ENCODE results near the gene PRAC1.

PRAC1 gene

DNA sequence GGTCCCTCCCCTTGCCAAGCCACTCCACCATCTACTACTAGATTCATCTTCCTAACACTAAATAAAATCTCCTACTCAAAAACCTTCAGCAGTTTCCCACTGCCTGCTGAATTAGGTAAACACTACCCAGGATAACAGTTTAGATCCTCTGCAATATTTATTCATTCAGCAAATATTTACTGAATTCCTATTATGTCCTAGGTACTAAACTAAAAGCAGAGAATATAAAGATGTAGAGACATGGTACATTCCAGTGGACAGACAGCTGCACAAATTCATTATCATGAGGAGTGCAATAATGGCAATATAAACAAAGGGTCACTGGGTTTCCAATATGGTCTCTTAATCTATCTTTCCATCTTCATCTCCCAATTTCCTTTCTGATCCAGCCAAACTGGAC, 37.0 kb upstream of the PRAC1 start:
- no peaks in the 10 kb centered on the region for H3K36me3 ChIP-seq (replicated peaks; ENCODE audit: insufficient read depth, low read length)
- H3K9ac ChIP-seq (ENCODE audit: low read length), result no peak overlapping the region
- no peak overlapping the region for H3K4me2 ChIP-seq (ENCODE audit: low read depth, low read length)
- H4K20me1 ChIP-seq (ENCODE audit: insufficient read depth, low read length), result no peaks in the 10 kb centered on the region
- no peak overlapping the region for H2AFZ ChIP-seq (ENCODE audit: low read length)
- no peaks in the 10 kb centered on the region for H3K9me2 ChIP-seq (replicated peaks; ENCODE audit: insufficient read depth, low read length)
- H3K79me2 ChIP-seq (ENCODE audit: low read length), result no peaks in the 10 kb centered on the region
- H3K27ac ChIP-seq (ENCODE audit: low read length), result no peak overlapping the region
- H3K27me3 ChIP-seq (replicated peaks; ENCODE audit: insufficient read depth, low read length), result peaks cover 61% of the 10 kb centered on the region
- DNase-seq, result no peak
- H3K4me3 ChIP-seq (ENCODE audit: low read length), result no peak overlapping the region
- H3K9me3 ChIP-seq (replicated peaks; ENCODE audit: insufficient read depth, low read length), result no peaks in the 10 kb centered on the region
- H3F3A ChIP-seq (ENCODE audit: insufficient read depth, low read length), result no peaks in the 10 kb centered on the region
- no peaks in the 10 kb centered on the region for H3K4me1 ChIP-seq (ENCODE audit: low read length)
- no peak for TF ChIP-seq EZH2 (optimal IDR thresholded peaks at IDR 0.05; ENCODE audit: low read depth, low read length)
- TF ChIP-seq, protein P1, sequence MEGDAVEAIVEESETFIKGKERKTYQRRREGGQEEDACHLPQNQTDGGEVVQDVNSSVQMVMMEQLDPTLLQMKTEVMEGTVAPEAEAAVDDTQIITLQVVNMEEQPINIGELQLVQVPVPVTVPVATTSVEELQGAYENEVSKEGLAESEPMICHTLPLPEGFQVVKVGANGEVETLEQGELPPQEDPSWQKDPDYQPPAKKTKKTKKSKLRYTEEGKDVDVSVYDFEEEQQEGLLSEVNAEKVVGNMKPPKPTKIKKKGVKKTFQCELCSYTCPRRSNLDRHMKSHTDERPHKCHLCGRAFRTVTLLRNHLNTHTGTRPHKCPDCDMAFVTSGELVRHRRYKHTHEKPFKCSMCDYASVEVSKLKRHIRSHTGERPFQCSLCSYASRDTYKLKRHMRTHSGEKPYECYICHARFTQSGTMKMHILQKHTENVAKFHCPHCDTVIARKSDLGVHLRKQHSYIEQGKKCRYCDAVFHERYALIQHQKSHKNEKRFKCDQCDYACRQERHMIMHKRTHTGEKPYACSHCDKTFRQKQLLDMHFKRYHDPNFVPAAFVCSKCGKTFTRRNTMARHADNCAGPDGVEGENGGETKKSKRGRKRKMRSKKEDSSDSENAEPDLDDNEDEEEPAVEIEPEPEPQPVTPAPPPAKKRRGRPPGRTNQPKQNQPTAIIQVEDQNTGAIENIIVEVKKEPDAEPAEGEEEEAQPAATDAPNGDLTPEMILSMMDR (IDR thresholded peaks at IDR 0.05; ENCODE audit: low read length), result no peak
- no peak for TF ChIP-seq EZH2phosphoT487 (IDR thresholded peaks at IDR 0.05; ENCODE audit: low read length)

DNA sequence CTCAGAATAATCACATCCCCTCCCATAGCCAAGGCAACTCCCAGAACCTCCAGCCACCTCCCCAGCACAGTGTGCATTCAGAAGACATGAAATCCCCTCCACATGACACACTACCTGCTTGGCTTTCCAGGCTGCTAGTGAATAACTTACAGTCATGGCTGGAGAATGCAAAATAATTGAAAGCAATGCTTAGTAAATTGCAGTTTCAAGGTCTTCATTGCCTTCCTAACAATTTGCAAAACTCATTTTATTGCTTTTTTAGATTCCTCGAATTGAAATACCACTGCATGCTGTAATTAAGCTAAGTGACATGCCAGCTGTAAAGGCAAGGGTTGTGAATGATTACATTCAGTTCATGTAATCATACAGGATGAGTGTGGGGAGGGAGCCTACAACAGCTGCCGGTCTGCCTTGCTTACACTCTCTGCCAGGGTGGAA, 35.2 kb upstream of the PRAC1 start:
- Histone ChIP-seq H4K20me1 (ENCODE audit: insufficient read depth, low read length) (no peaks in the 10 kb centered on the region), H3K4me3 (ENCODE audit: low read length) (no peak overlapping the region), H3K79me2 (ENCODE audit: low read length) (no peaks in the 10 kb centered on the region), H3K27me3 (replicated peaks; ENCODE audit: insufficient read depth, low read length) (peaks cover 76% of the 10 kb centered on the region), H3F3A (ENCODE audit: insufficient read depth, low read length) (no peaks in the 10 kb centered on the region), H3K27ac (ENCODE audit: low read length) (no peak overlapping the region), H3K4me2 (ENCODE audit: low read depth, low read length) (no peak overlapping the region), H3K36me3 (replicated peaks; ENCODE audit: insufficient read depth, low read length) (no peaks in the 10 kb centered on the region), H3K9ac (ENCODE audit: low read length) (no peak overlapping the region), H3K9me3 (replicated peaks; ENCODE audit: insufficient read depth, low read length) (no peaks in the 10 kb centered on the region), H2AFZ (ENCODE audit: low read length) (no peak overlapping the region), H3K9me2 (replicated peaks; ENCODE audit: insufficient read depth, low read length) (no peaks in the 10 kb centered on the region), H3K4me1 (ENCODE audit: low read length) (no peaks in the 10 kb centered on the region)
- DNase-seq, result no peak
- TF ChIP-seq EZH2phosphoT487 (IDR thresholded peaks at IDR 0.05; ENCODE audit: low read length) (no peak), EZH2 (optimal IDR thresholded peaks at IDR 0.05; ENCODE audit: low read depth, low read length) (no peak)

DNA sequence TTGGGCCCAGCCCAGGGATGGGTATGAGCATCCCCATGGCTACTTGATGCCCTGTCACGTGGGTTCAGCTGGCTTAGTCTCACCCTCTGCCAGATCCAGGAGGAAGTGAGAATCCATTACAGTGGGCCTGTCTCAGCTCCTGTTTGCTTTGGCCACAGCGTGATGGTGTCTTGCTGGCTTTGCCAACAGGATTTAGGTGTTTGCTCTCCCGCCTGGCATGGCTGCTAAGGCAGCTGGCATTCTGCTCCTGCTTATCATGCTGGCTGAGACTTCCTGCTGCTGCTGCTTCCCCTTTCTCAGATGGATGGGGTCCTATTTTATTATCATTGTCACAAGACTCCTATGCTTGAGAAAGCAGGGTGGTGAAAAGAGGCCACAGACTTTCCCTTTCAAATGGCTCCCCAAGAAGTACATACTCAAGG, 34.5 kb upstream of the PRAC1 start:
- no peaks in the 10 kb centered on the region for H3K79me2 ChIP-seq (ENCODE audit: low read length)
- H3K36me3 ChIP-seq (replicated peaks; ENCODE audit: insufficient read depth, low read length), result no peaks in the 10 kb centered on the region
- H2AFZ ChIP-seq (ENCODE audit: low read length), result no peak overlapping the region
- no peak for DNase-seq
- no peaks in the 10 kb centered on the region for H3F3A ChIP-seq (ENCODE audit: insufficient read depth, low read length)
- H3K4me3 ChIP-seq (ENCODE audit: low read length), result no peak overlapping the region
- no peak overlapping the region for H3K27ac ChIP-seq (ENCODE audit: low read length)
- H3K4me1 ChIP-seq (ENCODE audit: low read length), result no peaks in the 10 kb centered on the region
- TF ChIP-seq, protein P1 (IDR thresholded peaks at IDR 0.05; ENCODE audit: low read length), result no peak
- no peak for TF ChIP-seq EZH2 (optimal IDR thresholded peaks at IDR 0.05; ENCODE audit: low read depth, low read length)
- no peak for TF ChIP-seq EZH2phosphoT487 (IDR thresholded peaks at IDR 0.05; ENCODE audit: low read length)
- H4K20me1 ChIP-seq (ENCODE audit: insufficient read depth, low read length), result no peaks in the 10 kb centered on the region
- H3K27me3 ChIP-seq (replicated peaks; ENCODE audit: insufficient read depth, low read length), result peaks cover 76% of the 10 kb centered on the region
- no peaks in the 10 kb centered on the region for H3K9me2 ChIP-seq (replicated peaks; ENCODE audit: insufficient read depth, low read length)
- no peak overlapping the region for H3K9ac ChIP-seq (ENCODE audit: low read length)
- H3K9me3 ChIP-seq (replicated peaks; ENCODE audit: insufficient read depth, low read length), result no peaks in the 10 kb centered on the region
- H3K4me2 ChIP-seq (ENCODE audit: low read depth, low read length), result no peak overlapping the region

DNA sequence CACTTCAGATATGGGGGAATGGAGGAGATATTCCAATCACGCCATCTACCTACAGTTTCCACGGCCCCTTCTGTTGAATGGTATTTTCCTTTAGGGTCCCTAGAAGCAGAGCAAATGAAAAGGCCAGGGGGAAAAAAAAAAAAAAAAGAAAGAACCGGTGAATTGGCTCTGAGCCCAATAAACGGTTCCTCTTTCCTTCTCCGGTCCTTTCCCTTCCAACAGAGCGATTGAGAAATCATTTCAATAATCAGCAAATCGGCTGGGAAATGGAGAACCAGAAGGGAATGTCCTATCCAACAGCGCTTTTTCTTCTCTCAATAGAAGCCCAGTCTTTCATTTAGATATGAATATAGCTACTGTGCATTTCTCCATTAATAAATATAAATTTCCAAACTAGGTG, 33.0 kb upstream of the PRAC1 start:
- Histone ChIP-seq H4K20me1 (ENCODE audit: insufficient read depth, low read length) (no peaks in the 10 kb centered on the region), H3K27me3 (replicated peaks; ENCODE audit: insufficient read depth, low read length) (peaks cover 79% of the 10 kb centered on the region), H3K4me2 (ENCODE audit: low read depth, low read length) (no peak overlapping the region)

More for the DNA sequence above, 33.0 kb upstream of the PRAC1 start:
- H3K36me3 ChIP-seq (replicated peaks; ENCODE audit: insufficient read depth, low read length), result no peaks in the 10 kb centered on the region
- TF ChIP-seq, protein P1 (IDR thresholded peaks at IDR 0.05; ENCODE audit: low read length), result no peak
- no peak for TF ChIP-seq EZH2 (optimal IDR thresholded peaks at IDR 0.05; ENCODE audit: low read depth, low read length)
- TF ChIP-seq EZH2phosphoT487 (IDR thresholded peaks at IDR 0.05; ENCODE audit: low read length), result no peak
- no peaks in the 10 kb centered on the region for H3K9me2 ChIP-seq (replicated peaks; ENCODE audit: insufficient read depth, low read length)
- H3K4me1 ChIP-seq (ENCODE audit: low read length), result no peaks in the 10 kb centered on the region
- no peak overlapping the region for H2AFZ ChIP-seq (ENCODE audit: low read length)
- H3K4me3 ChIP-seq (ENCODE audit: low read length), result no peak overlapping the region
- DNase-seq, result no peak
- no peaks in the 10 kb centered on the region for H3F3A ChIP-seq (ENCODE audit: insufficient read depth, low read length)
- H3K9ac ChIP-seq (ENCODE audit: low read length), result no peak overlapping the region
- no peak overlapping the region for H3K27ac ChIP-seq (ENCODE audit: low read length)
- no peaks in the 10 kb centered on the region for H3K9me3 ChIP-seq (replicated peaks; ENCODE audit: insufficient read depth, low read length)
- H3K79me2 ChIP-seq (ENCODE audit: low read length), result no peaks in the 10 kb centered on the region
